ENCODE measurements around the gene KCNK3. TPM values are rescaled to one million over a fixed set of nuclear protein-coding genes. Genes with fewer than 3 reads are reported as not detected.
A peak's percentile ranks its signal among the peaks of the same experiment; 100 is the strongest.

KCNK3 gene
- total and polyA plus RNA-seq, 2 experiments from 2014 or later = not detected

- no peak overlapping the region for H3K4me2 ChIP-seq (ENCODE audit: unreplicated experiment)
- no peak overlapping the region for H3K9ac ChIP-seq
- no peak overlapping the region for H2AFZ ChIP-seq
- H3K79me2 ChIP-seq (ENCODE audit: insufficient read depth) = no peaks in the 10 kb centered on the region
- no peaks in the 10 kb centered on the region for H3K36me3 ChIP-seq (ENCODE audit: low read depth)
- TF ChIP-seq EZH2 (IDR thresholded peaks at IDR 0.05; ENCODE audit: insufficient read depth, poor library complexity, severe bottlenecking) (no peak), EZH2phosphoT487 (IDR thresholded peaks at IDR 0.05; ENCODE audit: insufficient read depth, low read depth) (no peak)
- no peaks in the 10 kb centered on the region for H3K27me3 ChIP-seq (replicated peaks; ENCODE audit: insufficient read depth)
- no peak overlapping the region for H3K4me3 ChIP-seq
- no peak for DNase-seq
- H3F3A ChIP-seq (ENCODE audit: insufficient read depth) = peaks cover 15% of the 10 kb centered on the region; the same call in 1 of the 2 replicates
- peaks cover 29% of the 10 kb centered on the region for H3K4me1 ChIP-seq (ENCODE audit: insufficient read depth)
- in situ Hi-C loops (cut with MboI) = no loop called here
- H3K9me2 ChIP-seq (ENCODE audit: insufficient read depth) = no peaks in the 10 kb centered on the region
- WGBS, 2 experiments (ENCODE audit: low coverage in 1 of 2, low lambda C conversion rate in 2 of 2, missing lambda C conversion rate in 2 of 2) = 91 to 96% methylated on average over 1 of the region's 1 CpG
- H3K27ac ChIP-seq = no peak overlapping the region
- H3K9me3 ChIP-seq (ENCODE audit: low read depth) = no peaks in the 10 kb centered on the region
- no peaks in the 10 kb centered on the region for H4K20me1 ChIP-seq (ENCODE audit: insufficient read depth)
Measured at GRCh38 chr2:26722911-26723310, 30.4 kb downstream of the KCNK3 start.

GRCh38 chr2:26723475-26723874 is 31.0 kb downstream of the KCNK3 start:
- no peak for DNase-seq
- peaks cover 29% of the 10 kb centered on the region for H3K4me1 ChIP-seq (ENCODE audit: insufficient read depth)
- 94 to 99% methylated on average over 3 of the region's 3 CpGs for WGBS, 2 experiments (ENCODE audit: low coverage in 1 of 2, low lambda C conversion rate in 2 of 2, missing lambda C conversion rate in 2 of 2)
- peak overlapping the region; percentile 54 for H3K9ac ChIP-seq
- in situ Hi-C loops (cut with MboI) = no loop called here
- no peaks in the 10 kb centered on the region for H3K27me3 ChIP-seq (replicated peaks; ENCODE audit: insufficient read depth)
- no peak overlapping the region for H3K4me3 ChIP-seq
- H2AFZ ChIP-seq = no peak overlapping the region
- no peaks in the 10 kb centered on the region for H4K20me1 ChIP-seq (ENCODE audit: insufficient read depth)
- peaks cover 15% of the 10 kb centered on the region; the same call in 1 of the 2 replicates for H3F3A ChIP-seq (ENCODE audit: insufficient read depth)
- H3K9me2 ChIP-seq (ENCODE audit: insufficient read depth) = no peaks in the 10 kb centered on the region
- H3K9me3 ChIP-seq (ENCODE audit: low read depth) = no peaks in the 10 kb centered on the region
- TF ChIP-seq EZH2phosphoT487 (IDR thresholded peaks at IDR 0.05; ENCODE audit: insufficient read depth, low read depth) (no peak), EZH2 (IDR thresholded peaks at IDR 0.05; ENCODE audit: insufficient read depth, poor library complexity, severe bottlenecking) (no peak)
- no peaks in the 10 kb centered on the region for H3K79me2 ChIP-seq (ENCODE audit: insufficient read depth)
- H3K27ac ChIP-seq = peak overlapping the region; percentile 80
- no peaks in the 10 kb centered on the region for H3K36me3 ChIP-seq (ENCODE audit: low read depth)
- H3K4me2 ChIP-seq (ENCODE audit: unreplicated experiment) = peak overlapping the region; percentile 53

- TF ChIP-seq EZH2phosphoT487 (IDR thresholded peaks at IDR 0.05; ENCODE audit: insufficient read depth, low read depth) (no peak), EZH2 (IDR thresholded peaks at IDR 0.05; ENCODE audit: insufficient read depth, poor library complexity, severe bottlenecking) (no peak)
- peak overlapping the region; percentile 13; the same call in 1 of the 2 replicates for H2AFZ ChIP-seq
- H3K9ac ChIP-seq = peak overlapping the region; percentile 54
- DNase-seq = peak; percentile 94
- H3K4me3 ChIP-seq = no peak overlapping the region
- in situ Hi-C loops (cut with MboI) = no loop called here
- 38 to 39% methylated on average over 14 of the region's 14 CpGs for WGBS, 2 experiments (ENCODE audit: low coverage in 1 of 2, low lambda C conversion rate in 2 of 2, missing lambda C conversion rate in 2 of 2)
- H3K9me3 ChIP-seq (ENCODE audit: low read depth) = no peaks in the 10 kb centered on the region
- H3K27me3 ChIP-seq (replicated peaks; ENCODE audit: insufficient read depth) = no peaks in the 10 kb centered on the region
- H3K27ac ChIP-seq = peak overlapping the region; percentile 80
- peak overlapping the region; percentile 53 for H3K4me2 ChIP-seq (ENCODE audit: unreplicated experiment)
- H3K79me2 ChIP-seq (ENCODE audit: insufficient read depth) = no peaks in the 10 kb centered on the region
- H3K4me1 ChIP-seq (ENCODE audit: insufficient read depth) = peaks cover 29% of the 10 kb centered on the region
- no peaks in the 10 kb centered on the region for H3K9me2 ChIP-seq (ENCODE audit: insufficient read depth)
- no peaks in the 10 kb centered on the region for H4K20me1 ChIP-seq (ENCODE audit: insufficient read depth)
- H3K36me3 ChIP-seq (ENCODE audit: low read depth) = no peaks in the 10 kb centered on the region
- peaks cover 15% of the 10 kb centered on the region; the same call in 1 of the 2 replicates for H3F3A ChIP-seq (ENCODE audit: insufficient read depth)
Measured at GRCh38 chr2:26723991-26724750, 31.6 kb downstream of the KCNK3 start.

- Histone ChIP-seq H3K27ac (peak overlapping the region; percentile 80), H3K4me3 (no peak overlapping the region), H2AFZ (no peak overlapping the region), H3K4me2 (ENCODE audit: unreplicated experiment) (peak overlapping the region; percentile 53), H3K9me3 (ENCODE audit: low read depth) (no peaks in the 10 kb centered on the region), H3F3A (ENCODE audit: insufficient read depth) (peaks cover 15% of the 10 kb centered on the region; the same call in 1 of the 2 replicates), H3K9ac (peak overlapping the region; percentile 54), H3K9me2 (ENCODE audit: insufficient read depth) (no peaks in the 10 kb centered on the region), H4K20me1 (ENCODE audit: insufficient read depth) (no peaks in the 10 kb centered on the region), H3K4me1 (ENCODE audit: insufficient read depth) (peaks cover 29% of the 10 kb centered on the region), H3K36me3 (ENCODE audit: low read depth) (no peaks in the 10 kb centered on the region), H3K27me3 (replicated peaks; ENCODE audit: insufficient read depth) (no peaks in the 10 kb centered on the region), H3K79me2 (ENCODE audit: insufficient read depth) (no peaks in the 10 kb centered on the region)
- TF ChIP-seq EZH2phosphoT487 (IDR thresholded peaks at IDR 0.05; ENCODE audit: insufficient read depth, low read depth) = no peak
- no peak for TF ChIP-seq EZH2 (IDR thresholded peaks at IDR 0.05; ENCODE audit: insufficient read depth, poor library complexity, severe bottlenecking)
- 70 to 72% methylated on average over 14 of the region's 14 CpGs for WGBS, 2 experiments (ENCODE audit: low coverage in 1 of 2, low lambda C conversion rate in 2 of 2, missing lambda C conversion rate in 2 of 2)
- DNase-seq = no peak
- in situ Hi-C loops (cut with MboI) = no loop called here
Measured at GRCh38 chr2:26724784-26725520, 32.4 kb downstream of the KCNK3 start.
